Heart left ventricle (tissue), 16 donors: ENCODE results near the gene TDRD9. TPM values are rescaled to one million over a fixed set of nuclear protein-coding genes. Genes with fewer than 3 reads are reported as not detected.

Experiments
- ATAC-seq, 4 donors: fragments of 200-7000 bp; cut with Tn5 transposase; one replicate each; pipeline ENCODE4 v1.9.1; 2020 to 2022; ENCODE audit warnings: moderate library complexity in 4 of 4, mild to moderate bottlenecking in 3 of 4, moderate number of reproducible peaks in 1 of 4
- DNase-seq, 5 donors: peaks; one replicate each; pipeline ENCODE4 v3.0.0-alpha.2; 2020
- H3K27ac ChIP-seq, 12 donors: fragments of 200-600 bp; sonication (generic) in 4 of 12; one replicate each; pipeline versions ENCODE4 v1.5.0 to v1.8.0; 2016 to 2022; ENCODE audit warnings: mild to moderate bottlenecking in 2 of 12
- H3K27me3 ChIP-seq, 9 donors: fragments of 200-600 bp; sonication (generic) in 2 of 9; one replicate each; pipeline versions ENCODE4 v1.5.1 to v1.8.0; 2016 to 2022; ENCODE audit warnings: mild to moderate bottlenecking in 3 of 9
- H3K36me3 ChIP-seq, 9 donors: fragments of 200-600 bp; sonication (generic) in 2 of 9; one replicate each; pipeline versions ENCODE4 v1.5.0 to v1.8.0; 2018 to 2022; ENCODE audit warnings: mild to moderate bottlenecking in 2 of 9
- H3K4me1 ChIP-seq, 12 donors: fragments of 200-600 bp; sonication (generic) in 4 of 12; one replicate each; pipeline versions ENCODE4 v1.5.0 to v1.8.0; 2016 to 2022; ENCODE audit warnings: mild to moderate bottlenecking in 3 of 12
- H3K4me3 ChIP-seq, 12 donors: fragments of 200-600 bp; sonication (generic) in 4 of 12; one replicate each; pipeline versions ENCODE4 v1.5.0 to v1.8.0; 2017 to 2022; ENCODE audit warnings: mild to moderate bottlenecking in 9 of 12, moderate library complexity in 4 of 12
- H3K9me3 ChIP-seq, 12 donors: fragments of 200-600 bp; sonication (generic) in 4 of 12; one replicate each; pipeline versions ENCODE4 v1.5.0 to v1.8.0; 2016 to 2022; ENCODE audit warnings: mild to moderate bottlenecking in 1 of 12
- POLR2A ChIP-seq, 2 donors: fragments of 450-650 bp; IDR thresholded peaks; one replicate each; pipeline ENCODE4 v1.6.1; 2017; ENCODE audit warnings: antibody characterized with exemption in 2 of 2, mild to moderate bottlenecking in 2 of 2, moderate library complexity in 2 of 2
- WGBS, 4 donors: extraction: QIAGEN DNeasy Blood & Tissue Kit in 2 of 4; methylation state at CpG; one replicate each; pipeline versions ENCODE4 v1.1.5 to v1.1.7; 2013 to 2018; 5-methylcytosine and 5-hydroxymethylcytosine counted together
- intact Hi-C, 10 donors: fragments of 100-400 bp; cut with DNase I; formaldehyde crosslinking; loops; one replicate each; pipeline versions ENCODE4 v1.11.1 to v1.14.2; 2022
- polyA plus RNA-seq, 2 donors: library from polyadenylated mRNA; stranded (reverse); fragments of 200-250 nt; gene quantifications; one replicate each; pipeline ENCODE4 v1.2.3, GENCODE V29; 2013
- total RNA-seq, 9 donors: library from RNA; depleted of rRNA in 2 of 9; stranded (reverse); fragments of >200 nt in 2 of 9; fragmentation: NEBNext Ultra II Directional in 3 of 9; extraction: Animal tissue kit (Norgen Biotek cat#: 25700) in 3 of 9; gene quantifications; one replicate each; pipeline versions ENCODE4 v1.1.0 to v1.2.4, GENCODE V29; 2016 to 2023
- TF ChIP-seq, protein P1 (sequence below), 12 donors: fragments of 200-600 bp; sonication (generic) in 4 of 12; IDR thresholded peaks; one replicate each; pipeline versions ENCODE4 v1.5.0 to v1.8.0; 2018 to 2022; ENCODE audit warnings: antibody characterized with exemption in 12 of 12, mild to moderate bottlenecking in 5 of 12
- donor health status: ischemic (EF 13 %, LVEDD 7.1; RV severe dilation, severe dysfunction).
- donor health status: healthy with polysubstance abuse.
- donor health status: DM: no; HTN: yes; CAD: no.
- donor health status: DM: no; HTN: no; CAD: no.
- donor health status: ischemic (EF 25% LVEDD 6.9; RV normal size, moderate dysfunction).
- donor health status: ischemic (EF 25% LVEDD 5.7; RV mildly dilated, moderate dysfunction).
- donor health status: healthy.
- donor health status: DM: yes; HTN: yes; CAD: no.
- donor health status: ischemic (EF 35%, LVEDD 5.7; RV mildly dilated, moderate dysfunction).
- donor health status: nonischemic (EF 11% LVEDD 7.7; RV severe dilation, severe dysfunction).
- donor health status: DM: yes; HTN: yes; CAD: no.
- donor health status: PGD.
- donor health status: ischemic (EF 29% LVEDD 5.4; RV normal size, mild dysfunction).
- donor health status: nonischemic (EF 23%, LVEDD 6.1; RV moderate dilation, normal function).

Gene TDRD9
- total and polyA plus RNA-seq, 11 donors: 1.1 to 9.6 (median 2.1) TPM

DNA sequence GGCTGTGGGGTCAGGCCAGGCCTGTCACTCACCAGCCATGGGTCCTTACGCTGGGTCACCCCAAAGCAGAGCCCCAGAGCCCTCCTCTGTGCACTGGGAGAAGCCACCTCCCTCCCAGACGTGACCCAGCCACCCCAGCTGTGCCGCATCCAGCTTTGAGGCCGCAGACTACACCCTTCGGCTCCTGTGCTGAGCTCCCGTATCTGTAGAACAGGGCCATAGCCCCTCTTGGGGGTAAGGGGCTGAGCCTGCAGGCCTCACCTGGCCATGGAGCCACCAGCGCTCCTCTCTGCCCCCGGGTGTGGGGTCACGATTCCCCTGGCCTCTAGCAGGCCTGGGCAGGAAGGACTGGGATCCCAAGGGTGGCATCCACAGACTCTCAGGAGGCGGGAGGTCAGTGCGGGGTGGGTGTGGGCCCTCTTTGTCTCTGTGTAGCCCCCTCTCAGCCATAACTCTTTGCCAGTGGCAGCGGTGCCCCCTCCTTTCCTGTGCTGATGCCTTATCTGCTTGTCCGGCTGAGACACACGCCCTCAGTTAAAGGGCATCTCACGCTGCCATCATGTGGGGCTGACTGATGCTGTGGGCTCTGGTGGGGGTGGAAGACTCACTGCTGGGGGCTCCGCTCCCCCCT, 173.5 kb downstream of the TDRD9 start:
- TF ChIP-seq POLR2A (IDR thresholded peaks at IDR 0.05): no peak
- TF ChIP-seq, protein P1, sequence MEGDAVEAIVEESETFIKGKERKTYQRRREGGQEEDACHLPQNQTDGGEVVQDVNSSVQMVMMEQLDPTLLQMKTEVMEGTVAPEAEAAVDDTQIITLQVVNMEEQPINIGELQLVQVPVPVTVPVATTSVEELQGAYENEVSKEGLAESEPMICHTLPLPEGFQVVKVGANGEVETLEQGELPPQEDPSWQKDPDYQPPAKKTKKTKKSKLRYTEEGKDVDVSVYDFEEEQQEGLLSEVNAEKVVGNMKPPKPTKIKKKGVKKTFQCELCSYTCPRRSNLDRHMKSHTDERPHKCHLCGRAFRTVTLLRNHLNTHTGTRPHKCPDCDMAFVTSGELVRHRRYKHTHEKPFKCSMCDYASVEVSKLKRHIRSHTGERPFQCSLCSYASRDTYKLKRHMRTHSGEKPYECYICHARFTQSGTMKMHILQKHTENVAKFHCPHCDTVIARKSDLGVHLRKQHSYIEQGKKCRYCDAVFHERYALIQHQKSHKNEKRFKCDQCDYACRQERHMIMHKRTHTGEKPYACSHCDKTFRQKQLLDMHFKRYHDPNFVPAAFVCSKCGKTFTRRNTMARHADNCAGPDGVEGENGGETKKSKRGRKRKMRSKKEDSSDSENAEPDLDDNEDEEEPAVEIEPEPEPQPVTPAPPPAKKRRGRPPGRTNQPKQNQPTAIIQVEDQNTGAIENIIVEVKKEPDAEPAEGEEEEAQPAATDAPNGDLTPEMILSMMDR (IDR thresholded peaks at IDR 0.05): no peak
- intact Hi-C loops: no loop called here
- no peaks in the 10 kb centered on the region for H3K36me3 ChIP-seq
- WGBS, 4 donors: 77 to 83% (median 79%) methylated on average over 14 to 16 of the region's 16 CpGs
- H3K27me3 ChIP-seq: peaks cover 0 to 13% (median 0%) of the 10 kb centered on the region in 9 donors
- ATAC-seq (no peak), DNase-seq (peak in 3 of 5 donors; percentile 9 to 44 (median 15))
- no peaks in the 10 kb centered on the region for H3K4me1 ChIP-seq
- no peaks in the 10 kb centered on the region for H3K9me3 ChIP-seq
- H3K4me3 ChIP-seq: no peak overlapping the region
- no peak overlapping the region for H3K27ac ChIP-seq

Other genes starting within 250 kb of the TDRD9 start
- gene XRCC3, start 213.0 kb upstream of the TDRD9 start, total RNA-seq: 1 to 10 TPM; 1.9 to 8.7 (median 3.1) TPM
- 1 to 10 TPM; 1.9 to 2.6 TPM for gene XRCC3, start 213.0 kb upstream of the TDRD9 start, polyA plus RNA-seq
- gene ZFYVE21, start 212.6 kb upstream of the TDRD9 start, total RNA-seq: 10 to 100 TPM; 44.1 to 79.4 (median 52.5) TPM
- gene ZFYVE21, start 212.6 kb upstream of the TDRD9 start, polyA plus RNA-seq: 10 to 100 TPM; 48.8 to 86.1 TPM
- 10 to 100 TPM; 59.0 to 96.2 (median 78.1) TPM for gene PPP1R13B, start 80.9 kb upstream of the TDRD9 start, total RNA-seq
- gene PPP1R13B, start 80.9 kb upstream of the TDRD9 start, polyA plus RNA-seq: 10 to 100 TPM; 27.5 to 47.6 TPM
- gene RD3L, start 14.1 kb downstream of the TDRD9 start, total RNA-seq: 10 to 100 TPM in 8 of 9 donors, 1 to 10 TPM in 1; 9.1 to 42.5 (median 25.5) TPM
- 10 to 100 TPM in 1 of 2 donors, 1 to 10 TPM in 1; 4.3 to 41.5 TPM for gene RD3L, start 14.1 kb downstream of the TDRD9 start, polyA plus RNA-seq
- 10 to 100 TPM in 7 of 9 donors, 1 to 10 TPM in 2; 6.0 to 54.6 (median 16.3) TPM for gene ASPG, start 157.2 kb downstream of the TDRD9 start, total RNA-seq
- 10 to 100 TPM in 1 of 2 donors, 1 to 10 TPM in 1; 3.2 to 16.3 TPM for gene ASPG, start 157.2 kb downstream of the TDRD9 start, polyA plus RNA-seq
- gene KIF26A, start 210.1 kb downstream of the TDRD9 start, total RNA-seq: 10 to 100 TPM in 2 of 9 donors, 1 to 10 TPM in 7; 4.9 to 12.6 (median 7.8) TPM
- gene KIF26A, start 210.1 kb downstream of the TDRD9 start, polyA plus RNA-seq: 1 to 10 TPM; 5.0 to 8.0 TPM